WTC11 (cell line): ENCODE data around the gene TNNI2. TPM values are rescaled to one million over a fixed set of nuclear protein-coding genes. Genes with fewer than 3 reads are reported as not detected.

Experiments
- ATAC-seq: fragments of 200-7000 bp; cut with Tn5 transposase; 2 replicates; pipeline ENCODE4 v1.10.0; 2021; ENCODE audit warnings: mild to moderate bottlenecking, moderate library complexity
- CTCF ChIA-PET: fragments of 300-600 bp; sonication (Branson Sonifier 250); formaldehyde crosslinking; loops from one replicate; lab custom pipeline; 2021; ENCODE audit warnings: antibody characterized with exemption; lab: Charles Lee
- POLR2A ChIA-PET: fragments of 350-600 bp; sonication (Branson Sonifier 250); formaldehyde crosslinking; loops from one replicate; lab custom pipeline; 2021; ENCODE audit warnings: antibody characterized with exemption; lab: Charles Lee
- DNase-seq: peaks from one replicate; pipeline ENCODE4 v3.0.0; 2021; ENCODE audit warnings: low spot score
- H3K27ac Mint-ChIP-seq: 2 replicates; pipeline ENCODE4 v1.8.0; 2021; ENCODE audit warnings: mixed read lengths
- H3K27me3 Mint-ChIP-seq: 2 replicates; pipeline ENCODE4 v1.8.0; 2021; ENCODE audit warnings: low read depth, mild to moderate bottlenecking, moderate library complexity, mixed read lengths
- H3K36me3 Mint-ChIP-seq: 2 replicates; pipeline ENCODE4 v1.8.0; 2021; ENCODE audit warnings: mixed read lengths
- H3K4me1 Mint-ChIP-seq: 2 replicates; pipeline ENCODE4 v1.8.0; 2022; ENCODE audit warnings: mixed read lengths
- H3K4me3 Mint-ChIP-seq: 2 replicates; pipeline ENCODE4 v1.8.0; 2021; ENCODE audit warnings: mild to moderate bottlenecking, moderate library complexity, mixed read lengths
- H3K9me3 Mint-ChIP-seq: 2 replicates; pipeline ENCODE4 v1.8.0; 2021; ENCODE audit warnings: mixed read lengths
- CBFB ChIP-seq: sonication (generic); formaldehyde crosslinking; IDR thresholded peaks from 2 replicates; pipeline ENCODE4 v1.8.1; 2022; ENCODE audit warnings: mild to moderate bottlenecking, low read depth, missing genetic modification reagents
- ELF4 ChIP-seq: sonication (generic); formaldehyde crosslinking; IDR thresholded peaks from 2 replicates; pipeline ENCODE4 v1.8.1; 2022; ENCODE audit warnings: low read depth, mild to moderate bottlenecking, moderate library complexity, missing genetic modification reagents
- JUN ChIP-seq: sonication (generic); formaldehyde crosslinking; IDR thresholded peaks from 2 replicates; pipeline ENCODE4 v1.8.0; 2023; ENCODE audit warnings: mild to moderate bottlenecking, missing genetic modification reagents
- MLX ChIP-seq: sonication (generic); formaldehyde crosslinking; IDR thresholded peaks from 2 replicates; pipeline ENCODE4 v1.8.1; 2023; ENCODE audit warnings: mild to moderate bottlenecking, missing genetic modification reagents, moderate library complexity
- MYBL2 ChIP-seq: sonication (generic); formaldehyde crosslinking; IDR thresholded peaks from 2 replicates; pipeline ENCODE4 v1.8.1; 2023; ENCODE audit warnings: mild to moderate bottlenecking, moderate library complexity, missing genetic modification reagents
- NFATC4 ChIP-seq: fragments of 250-450 bp; sonication (Bioruptor Pico); IDR thresholded peaks from 2 replicates; pipeline ENCODE4 v1.9.0; 2021; ENCODE audit warnings: mild to moderate bottlenecking
- PRRX2 ChIP-seq: fragments of 250-450 bp; sonication (Bioruptor Pico); IDR thresholded peaks from 2 replicates; pipeline ENCODE4 v1.8.0; 2021; ENCODE audit warnings: mild to moderate bottlenecking
- SMAD4 ChIP-seq: sonication (generic); formaldehyde crosslinking; IDR thresholded peaks from 2 replicates; pipeline ENCODE4 v1.8.0; 2022; ENCODE audit warnings: mild to moderate bottlenecking, missing genetic modification reagents
- ZBTB21 ChIP-seq: sonication (generic); formaldehyde crosslinking; IDR thresholded peaks from 2 replicates; pipeline ENCODE4 v1.8.1; 2023; ENCODE audit warnings: mild to moderate bottlenecking, missing genetic modification reagents, borderline replicate concordance
- ZNF138 ChIP-seq: sonication (generic); formaldehyde crosslinking; conservative IDR thresholded peaks from 2 replicates; pipeline ENCODE4 v1.8.1; 2022; ENCODE audit warnings: mild to moderate bottlenecking, moderate library complexity, missing genetic modification reagents
- ZNF423 ChIP-seq: fragments of 250-450 bp; sonication (Bioruptor Pico); IDR thresholded peaks from 2 replicates; pipeline ENCODE4 v2.1.2; 2022; ENCODE audit warnings: mild to moderate bottlenecking, moderate library complexity
- total RNA-seq: library from RNA; stranded (reverse); gene quantifications from 3 replicates; pipeline ENCODE4 v1.2.3, GENCODE V29; 2021
- TF ChIP-seq, protein P1 (sequence below): sonication (generic); formaldehyde crosslinking; IDR thresholded peaks from 2 replicates; pipeline ENCODE4 v1.8.1; 2022; ENCODE audit warnings: mild to moderate bottlenecking, missing genetic modification reagents, moderate library complexity, borderline replicate concordance
- TF ChIP-seq, protein P2 (sequence below): sonication (generic); formaldehyde crosslinking; IDR thresholded peaks from 2 replicates; pipeline ENCODE4 v1.8.1; 2022; ENCODE audit warnings: low read depth, mild to moderate bottlenecking, moderate library complexity, missing genetic modification reagents, borderline replicate concordance
- TF ChIP-seq, protein P3 (sequence below): sonication (generic); formaldehyde crosslinking; IDR thresholded peaks from 2 replicates; pipeline ENCODE4 v1.8.1; 2023; ENCODE audit warnings: mild to moderate bottlenecking, missing genetic modification reagents

TNNI2 gene
- total RNA-seq, 1 experiment from 2014 or later, result not detected

GRCh38 chr11:1877211-1878136 is 38.7 kb downstream of the TNNI2 start:
- DNase-seq, result no peak
- CTCF ChIA-PET, result interaction anchor here (0.6 to 6.0 kb wide), 46 partner anchors 10 to 287 kb away, joined by 3 to 69 read pairs (median 5); partner anchors contain the start of genes H19, MRPL23, SYT8 and TNNI2
- Mint-ChIP-seq H3K4me1 (0 out of 2 replicates have a peak, but pooled peaks cover 3% of the 10 kb centered on the region), H3K9me3 (no peaks in the 10 kb centered on the region)
- TF ChIP-seq MYBL2 (CRISPR knock-in tag), result no peak
- TF ChIP-seq, protein P1, sequence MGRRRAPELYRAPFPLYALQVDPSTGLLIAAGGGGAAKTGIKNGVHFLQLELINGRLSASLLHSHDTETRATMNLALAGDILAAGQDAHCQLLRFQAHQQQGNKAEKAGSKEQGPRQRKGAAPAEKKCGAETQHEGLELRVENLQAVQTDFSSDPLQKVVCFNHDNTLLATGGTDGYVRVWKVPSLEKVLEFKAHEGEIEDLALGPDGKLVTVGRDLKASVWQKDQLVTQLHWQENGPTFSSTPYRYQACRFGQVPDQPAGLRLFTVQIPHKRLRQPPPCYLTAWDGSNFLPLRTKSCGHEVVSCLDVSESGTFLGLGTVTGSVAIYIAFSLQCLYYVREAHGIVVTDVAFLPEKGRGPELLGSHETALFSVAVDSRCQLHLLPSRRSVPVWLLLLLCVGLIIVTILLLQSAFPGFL (CRISPR knock-in tag), result no peak
- TF ChIP-seq ZNF423 (CRISPR knock-in tag), result no peak
- TF ChIP-seq, protein P2, sequence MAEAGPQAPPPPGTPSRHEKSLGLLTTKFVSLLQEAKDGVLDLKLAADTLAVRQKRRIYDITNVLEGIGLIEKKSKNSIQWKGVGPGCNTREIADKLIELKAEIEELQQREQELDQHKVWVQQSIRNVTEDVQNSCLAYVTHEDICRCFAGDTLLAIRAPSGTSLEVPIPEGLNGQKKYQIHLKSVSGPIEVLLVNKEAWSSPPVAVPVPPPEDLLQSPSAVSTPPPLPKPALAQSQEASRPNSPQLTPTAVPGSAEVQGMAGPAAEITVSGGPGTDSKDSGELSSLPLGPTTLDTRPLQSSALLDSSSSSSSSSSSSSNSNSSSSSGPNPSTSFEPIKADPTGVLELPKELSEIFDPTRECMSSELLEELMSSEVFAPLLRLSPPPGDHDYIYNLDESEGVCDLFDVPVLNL, result no peak
- TF ChIP-seq CBFB (CRISPR knock-in tag), result no peak
- no peak for TF ChIP-seq JUN
- TF ChIP-seq, all 79 proteins: peak for 0
- POLR2A ChIA-PET, result no interaction called here
- Mint-ChIP-seq H3K4me3 (no peak overlapping the region), H3K27me3 (no peaks in the 10 kb centered on the region; the same call in 1 of the 2 replicates), H3K36me3 (no peaks in the 10 kb centered on the region), H3K27ac (no peak overlapping the region)
- ATAC-seq, result no peak

DNA sequence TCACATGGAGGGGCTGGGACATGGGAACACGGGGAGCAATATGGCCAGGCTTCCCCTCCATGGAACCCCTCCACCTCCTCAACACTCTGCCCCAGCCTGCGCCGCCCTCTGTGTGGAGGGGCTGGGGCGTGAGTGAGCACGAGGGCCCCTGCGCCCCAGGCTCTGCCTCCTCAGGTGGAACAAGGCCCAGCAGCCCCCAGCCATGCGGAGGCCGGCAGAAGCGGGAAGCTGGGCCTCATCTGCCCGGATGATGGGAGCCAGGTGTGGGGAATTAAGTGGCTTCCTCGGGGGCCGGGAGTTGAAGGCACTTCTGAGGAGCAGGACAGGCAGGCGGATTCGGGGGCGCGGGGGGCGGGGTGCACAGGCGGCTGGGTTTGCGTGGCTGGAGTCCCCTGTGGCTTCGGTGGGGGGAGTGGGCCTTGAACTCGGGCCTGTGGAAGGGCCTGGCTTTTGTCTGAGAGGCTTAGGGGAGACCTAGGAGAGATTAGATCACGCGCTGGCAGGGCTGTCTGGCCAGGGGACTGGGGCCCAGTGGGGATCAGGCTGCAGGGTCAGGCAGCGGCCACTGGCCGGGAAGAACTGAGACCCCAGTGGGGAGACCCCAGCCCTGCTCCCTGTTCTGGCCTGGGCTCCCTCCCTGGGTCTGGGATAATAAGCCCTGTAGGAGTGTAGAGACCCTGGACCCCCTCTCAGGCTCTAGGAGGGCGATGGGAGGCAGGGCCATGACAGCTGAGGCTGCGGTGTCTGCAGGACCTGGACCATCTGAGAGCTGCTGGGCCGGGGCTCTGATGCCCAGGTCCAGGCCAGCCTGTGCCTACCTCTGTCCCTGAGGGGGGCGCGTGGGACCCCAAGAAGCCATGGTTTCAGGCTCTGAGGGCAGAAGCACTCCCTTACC is 39.6 kb downstream of the TNNI2 start:
- ChIA-PET POLR2A (no interaction called here), CTCF (interaction anchor here (0.9 to 6.0 kb wide), 7 partner anchors 53 to 273 kb away, joined by 3 to 69 read pairs (median 4); no protein-coding TSS in a partner anchor)
- Mint-ChIP-seq H3K27ac (no peak overlapping the region), H3K4me1 (0 out of 2 replicates have a peak, but pooled peaks cover 3% of the 10 kb centered on the region), H3K4me3 (no peak overlapping the region), H3K27me3 (no peaks in the 10 kb centered on the region; the same call in 1 of the 2 replicates), H3K36me3 (no peaks in the 10 kb centered on the region), H3K9me3 (no peaks in the 10 kb centered on the region)
- DNase-seq (no peak), ATAC-seq (no peak)
- TF ChIP-seq, protein P3, sequence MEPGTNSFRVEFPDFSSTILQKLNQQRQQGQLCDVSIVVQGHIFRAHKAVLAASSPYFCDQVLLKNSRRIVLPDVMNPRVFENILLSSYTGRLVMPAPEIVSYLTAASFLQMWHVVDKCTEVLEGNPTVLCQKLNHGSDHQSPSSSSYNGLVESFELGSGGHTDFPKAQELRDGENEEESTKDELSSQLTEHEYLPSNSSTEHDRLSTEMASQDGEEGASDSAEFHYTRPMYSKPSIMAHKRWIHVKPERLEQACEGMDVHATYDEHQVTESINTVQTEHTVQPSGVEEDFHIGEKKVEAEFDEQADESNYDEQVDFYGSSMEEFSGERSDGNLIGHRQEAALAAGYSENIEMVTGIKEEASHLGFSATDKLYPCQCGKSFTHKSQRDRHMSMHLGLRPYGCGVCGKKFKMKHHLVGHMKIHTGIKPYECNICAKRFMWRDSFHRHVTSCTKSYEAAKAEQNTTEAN (CRISPR knock-in tag), result no peak
- TF ChIP-seq NFATC4 (no peak), MLX (no peak), SMAD4 (CRISPR knock-in tag) (no peak), PRRX2 (CRISPR knock-in tag) (no peak), ZBTB21 (CRISPR knock-in tag) (no peak), ELF4 (CRISPR knock-in tag) (no peak), ZNF138 (CRISPR knock-in tag) (no peak)
